Subcutaneous adipose tissue (tissue), 4 donors: ENCODE data around the gene ADGRL3. TPM values are rescaled to one million over a fixed set of nuclear protein-coding genes. Genes with fewer than 3 reads are reported as not detected.

Experiments used
- CTCF ChIP-seq: fragments of 450-650 bp; IDR thresholded peaks from one replicate; pipeline ENCODE4 v1.5.1; 2016; ENCODE audit warnings: low read depth, mild to moderate bottlenecking, control low read depth, antibody characterized with exemption, moderate library complexity
- total RNA-seq, 4 donors: library from RNA; depleted of rRNA; stranded (reverse); fragments of >200 nt; gene quantifications; one replicate each; pipeline ENCODE4 v1.1.0, GENCODE V29; 2016

Gene ADGRL3
- total RNA-seq, 4 donors from 2014 or later = 6.3 to 12.2 (median 9.2) TPM

- TF ChIP-seq CTCF = no peak
Measured at GRCh38 chr4:61559396-61559795, 359.3 kb downstream of the ADGRL3 start.

- no peak for TF ChIP-seq CTCF
Measured at GRCh38 chr4:61561028-61561427, 360.9 kb downstream of the ADGRL3 start.

GRCh38 chr4:61571761-61572559, 371.8 kb downstream of the ADGRL3 start:
- no peak for TF ChIP-seq CTCF

- TF ChIP-seq CTCF = no peak
Measured at GRCh38 chr4:61575796-61576195, 375.7 kb downstream of the ADGRL3 start.

GRCh38 chr4:61579786-61580185, 379.7 kb downstream of the ADGRL3 start:
- TF ChIP-seq CTCF = no peak

GRCh38 chr4:61580721-61581377, 380.7 kb downstream of the ADGRL3 start:
- TF ChIP-seq CTCF = no peak

GRCh38 chr4:61583696-61584095, 383.6 kb downstream of the ADGRL3 start:
- TF ChIP-seq CTCF = no peak
